ENCODE measurements around the gene ABCF2. TPM values are rescaled to one million over a fixed set of nuclear protein-coding genes. Genes with fewer than 3 reads are reported as not detected.

Gene ABCF2
- total and polyA plus RNA-seq, 2 of the 13 experiments (the other 11 are each of a cell fraction or from before 2014, with no cell fraction given), result 16.3 to 42.5 TPM

GRCh38 chr7:151236406-151236805 lies 9.4 kb upstream of the ABCF2 start (continued):
- TF ChIP-seq PLSCR1 (CRISPR knock-in tag; IDR thresholded peaks at IDR 0.05; ENCODE audit: borderline replicate concordance) (no peak), ZNF816 (CRISPR knock-in tag; IDR thresholded peaks at IDR 0.05; ENCODE audit: borderline replicate concordance) (no peak), HOMEZ (CRISPR knock-in tag; IDR thresholded peaks at IDR 0.05; ENCODE audit: low read depth) (no peak), ATF1 (CRISPR knock-in tag; IDR thresholded peaks at IDR 0.05) (no peak), ZHX2 (IDR thresholded peaks at IDR 0.05; ENCODE audit: low read depth) (no peak), ZHX2 (CRISPR knock-in tag; IDR thresholded peaks at IDR 0.05; ENCODE audit: borderline replicate concordance) (no peak), CREB3 (CRISPR knock-in tag; IDR thresholded peaks at IDR 0.05) (no peak), HMG20B (CRISPR knock-in tag; conservative IDR thresholded peaks at IDR 0.05) (no peak)
